ENCODE data around the gene PREP. TPM values are rescaled to one million over a fixed set of nuclear protein-coding genes. Genes with fewer than 3 reads are reported as not detected.

PREP gene
- total RNA-seq, 1 donor from 2014 or later: 47.8 TPM

Other genes with a start within 250 kb of the PREP start
- 10.1 to 11.1 TPM (median 10.4 TPM) in 3 replicates for gene POPDC3, start 223.1 kb downstream of the PREP start, total RNA-seq